ACC112 (cell line): Measurements from ENCODE around the gene NAV3.

Source experiments
- H2AFZ ChIP-seq: fragments of 200-600 bp; sonication (generic); one replicate; pipeline ENCODE4 v1.6.0; 2017; ENCODE audit warnings: antibody characterized with exemption, low read length; ENCODE audit not compliant: unreplicated experiment
- H3K27ac ChIP-seq: fragments of 200-600 bp; sonication (generic); 2 replicates; pipeline ENCODE4 v1.5.1; 2014; ENCODE audit warnings: low read depth, mild to moderate bottlenecking, antibody characterized with exemption, low read length, moderate library complexity
- H3K27me3 ChIP-seq: fragments of 200-600 bp; sonication (generic); 2 replicates; pipeline ENCODE4 v1.6.1; 2014; ENCODE audit warnings: mild to moderate bottlenecking, antibody characterized with exemption, low read length, moderate library complexity, mixed read lengths; ENCODE audit not compliant: insufficient read depth
- H3K36me3 ChIP-seq: fragments of 200-600 bp; sonication (generic); 2 replicates; pipeline ENCODE4 v1.6.1; 2016; ENCODE audit warnings: mild to moderate bottlenecking, antibody characterized with exemption, low read length, moderate library complexity, mixed read lengths; ENCODE audit not compliant: insufficient read depth
- H3K4me1 ChIP-seq: fragments of 200-600 bp; sonication (generic); one replicate; pipeline ENCODE4 v1.6.1; 2016; ENCODE audit warnings: low read length, mixed read lengths; ENCODE audit not compliant: insufficient read depth, unreplicated experiment, control insufficient read depth
- H3K4me3 ChIP-seq: fragments of 200-600 bp; sonication (generic); 2 replicates; pipeline ENCODE4 v1.5.1; 2014; ENCODE audit warnings: mild to moderate bottlenecking, low read depth, low read length
- H3K79me2 ChIP-seq: fragments of 200-600 bp; sonication (generic); one replicate; pipeline ENCODE4 v1.6.0; 2016; ENCODE audit warnings: low read length; ENCODE audit not compliant: control insufficient read depth, unreplicated experiment, insufficient read depth

NAV3 gene

GRCh38 chr12:77882709-77883108 lies 52.0 kb downstream of the NAV3 start:
- no peaks in the 10 kb centered on the region for H3K36me3 ChIP-seq

DNA sequence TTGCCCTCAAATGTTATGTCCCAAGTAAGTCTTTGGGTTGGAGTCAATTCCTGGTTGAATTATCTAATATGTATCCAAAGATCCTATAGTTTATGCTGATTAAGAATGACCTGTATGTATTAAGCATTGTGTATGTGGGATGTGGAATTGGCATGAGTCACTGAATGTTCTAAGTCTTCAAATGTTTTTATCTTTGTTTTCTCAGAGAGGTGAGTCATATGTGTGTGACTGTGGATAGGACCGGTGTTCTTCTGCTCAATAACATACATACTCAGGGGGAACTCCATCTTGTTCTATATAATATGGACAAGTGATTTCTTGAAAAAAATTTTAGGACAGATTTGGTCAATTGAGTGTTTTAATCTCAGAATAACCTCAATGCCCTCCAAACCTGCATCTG lies 57.9 kb downstream of the NAV3 start:
- H3K27ac ChIP-seq = peak overlapping the region; percentile 27; the same call in 1 of the 2 replicates
- H3K4me1 ChIP-seq = peaks cover 11% of the 10 kb centered on the region
- H3K79me2 ChIP-seq = no peaks in the 10 kb centered on the region
- no peak overlapping the region for H3K4me3 ChIP-seq
- H3K27me3 ChIP-seq = no peaks in the 10 kb centered on the region
- no peaks in the 10 kb centered on the region for H3K36me3 ChIP-seq
- no peak overlapping the region for H2AFZ ChIP-seq

More at GRCh38 chr12:77882709-77883108, 52.0 kb downstream of the NAV3 start:
- H3K4me3 ChIP-seq = no peak overlapping the region
- no peaks in the 10 kb centered on the region for H3K79me2 ChIP-seq
- H3K4me1 ChIP-seq = no peaks in the 10 kb centered on the region
- H3K27me3 ChIP-seq = no peaks in the 10 kb centered on the region
- no peak overlapping the region for H2AFZ ChIP-seq
- no peak overlapping the region for H3K27ac ChIP-seq

DNA sequence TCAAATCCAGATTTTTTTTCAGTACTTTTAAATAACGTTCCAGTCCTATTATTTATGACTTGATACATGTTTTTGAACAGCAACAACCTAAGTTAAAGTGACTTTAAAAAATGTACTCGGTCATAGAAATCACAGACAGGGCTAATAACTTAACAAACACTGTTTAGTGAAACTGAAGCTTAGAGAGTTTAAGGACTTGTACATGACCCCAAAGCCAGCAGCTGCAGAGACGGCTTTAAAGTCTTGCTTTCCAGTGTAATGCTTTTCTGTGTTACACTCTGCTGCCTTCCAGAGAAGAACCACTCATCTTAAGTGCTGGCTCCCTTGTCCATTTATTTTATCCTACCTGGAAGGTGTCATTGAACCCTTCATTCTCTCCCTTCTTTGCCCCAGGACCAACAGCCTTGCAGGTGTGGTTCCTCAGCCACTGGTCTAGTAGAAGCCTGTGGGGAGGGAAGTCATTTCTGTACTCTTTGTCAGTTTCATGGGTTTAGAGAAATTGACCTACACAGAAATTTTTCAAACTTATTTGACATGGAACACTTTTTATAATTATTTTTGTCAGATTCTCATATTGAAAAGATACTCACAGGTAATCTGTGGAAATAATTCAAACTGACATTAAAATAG lies 60.9 kb downstream of the NAV3 start:
- Histone ChIP-seq H3K36me3 (no peaks in the 10 kb centered on the region), H3K79me2 (no peaks in the 10 kb centered on the region), H3K4me3 (no peak overlapping the region), H3K4me1 (peaks cover 22% of the 10 kb centered on the region), H2AFZ (no peak overlapping the region), H3K27me3 (no peaks in the 10 kb centered on the region), H3K27ac (no peak overlapping the region)

DNA sequence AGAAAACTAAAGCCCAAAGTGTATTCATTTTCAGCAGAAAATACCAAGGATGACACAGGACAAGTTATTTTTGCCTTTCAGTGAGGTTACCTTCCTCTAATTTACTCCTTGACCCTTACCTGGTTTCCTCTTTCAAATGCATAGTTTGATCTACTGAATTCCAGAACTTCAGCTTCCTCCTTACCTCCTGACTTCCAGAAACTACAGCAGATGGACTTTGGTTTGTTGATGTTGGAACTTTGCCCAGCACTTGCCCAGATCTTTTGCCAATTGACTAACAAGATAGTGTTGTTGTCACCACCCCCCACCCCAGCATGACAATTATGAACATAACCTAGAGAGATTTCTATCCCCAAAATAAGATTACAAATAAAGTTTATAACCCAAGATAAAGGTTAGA lies 63.2 kb downstream of the NAV3 start:
- no peaks in the 10 kb centered on the region for H3K27me3 ChIP-seq
- H3K4me3 ChIP-seq = no peak overlapping the region
- H3K4me1 ChIP-seq = peaks cover 16% of the 10 kb centered on the region
- H3K27ac ChIP-seq = no peak overlapping the region
- H3K36me3 ChIP-seq = no peaks in the 10 kb centered on the region
- no peaks in the 10 kb centered on the region for H3K79me2 ChIP-seq
- no peak overlapping the region for H2AFZ ChIP-seq

GRCh38 chr12:77894556-77894955 lies 63.9 kb downstream of the NAV3 start:
- no peaks in the 10 kb centered on the region for H3K27me3 ChIP-seq
- no peak overlapping the region for H3K27ac ChIP-seq
- H3K4me3 ChIP-seq = no peak overlapping the region
- no peak overlapping the region for H2AFZ ChIP-seq
- H3K79me2 ChIP-seq = no peaks in the 10 kb centered on the region
- H3K36me3 ChIP-seq = no peaks in the 10 kb centered on the region
- peaks cover 12% of the 10 kb centered on the region for H3K4me1 ChIP-seq

DNA sequence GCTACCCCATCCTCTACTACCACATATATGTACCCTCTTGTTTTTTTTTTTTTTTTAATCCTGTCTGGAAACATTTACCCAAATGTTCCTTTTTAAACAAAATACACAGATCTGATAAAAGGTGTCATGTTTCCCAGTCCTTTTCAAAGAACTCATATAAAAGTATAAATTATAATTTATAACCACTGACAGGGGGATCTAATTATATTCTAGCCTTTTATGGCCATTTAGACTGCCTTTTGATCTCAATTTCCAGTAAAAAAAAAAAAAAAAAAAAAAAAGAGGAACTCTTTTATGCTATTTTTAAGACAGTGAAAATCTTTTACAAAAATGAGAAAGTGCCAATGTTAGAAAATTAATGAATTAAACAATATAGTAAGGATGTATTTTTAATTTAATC lies 65.0 kb downstream of the NAV3 start:
- Histone ChIP-seq H3K4me1 (peaks cover 12% of the 10 kb centered on the region), H2AFZ (no peak overlapping the region), H3K27me3 (no peaks in the 10 kb centered on the region), H3K27ac (no peak overlapping the region), H3K36me3 (no peaks in the 10 kb centered on the region), H3K4me3 (no peak overlapping the region), H3K79me2 (no peaks in the 10 kb centered on the region)

- Histone ChIP-seq H2AFZ (no peak overlapping the region), H3K36me3 (no peaks in the 10 kb centered on the region), H3K27me3 (no peaks in the 10 kb centered on the region), H3K4me3 (no peak overlapping the region), H3K79me2 (no peaks in the 10 kb centered on the region), H3K4me1 (no peaks in the 10 kb centered on the region), H3K27ac (no peak overlapping the region)
These were observed 77.2 kb downstream of the NAV3 start for GRCh38 chr12:77907936-77908335.

- Histone ChIP-seq H2AFZ (no peak overlapping the region), H3K36me3 (no peaks in the 10 kb centered on the region), H3K4me1 (no peaks in the 10 kb centered on the region), H3K4me3 (no peak overlapping the region), H3K27ac (no peak overlapping the region), H3K27me3 (no peaks in the 10 kb centered on the region), H3K79me2 (no peaks in the 10 kb centered on the region)
These were observed 83.4 kb downstream of the NAV3 start for GRCh38 chr12:77914081-77914488.

DNA sequence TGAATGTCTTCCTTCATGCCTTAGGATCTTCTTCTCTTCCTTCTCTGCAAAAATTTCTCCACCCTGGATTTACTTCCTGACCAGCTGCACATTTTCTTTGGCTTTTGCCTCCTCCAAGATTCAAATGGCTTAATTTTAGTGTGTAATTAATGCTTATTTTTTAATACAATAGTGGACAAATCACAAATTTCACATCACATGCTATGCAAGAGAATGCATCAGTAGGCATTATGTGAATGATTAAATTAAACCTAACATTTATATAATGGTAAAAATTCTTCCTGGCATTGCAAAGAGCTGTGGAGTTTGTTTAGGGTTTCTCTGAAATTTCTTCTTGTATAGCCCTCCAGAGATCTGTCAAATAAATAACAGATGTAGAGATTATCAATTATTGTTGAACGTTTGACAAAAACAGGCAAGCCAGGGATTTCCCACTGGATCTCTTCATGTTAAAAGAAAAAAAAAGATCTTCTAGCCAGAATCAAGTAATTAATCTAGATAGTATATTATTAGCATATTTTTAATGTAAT lies 84.4 kb downstream of the NAV3 start:
- Histone ChIP-seq H3K27me3 (no peaks in the 10 kb centered on the region), H3K4me3 (no peak overlapping the region), H3K36me3 (no peaks in the 10 kb centered on the region), H2AFZ (no peak overlapping the region), H3K4me1 (no peaks in the 10 kb centered on the region), H3K79me2 (no peaks in the 10 kb centered on the region), H3K27ac (no peak overlapping the region)

DNA sequence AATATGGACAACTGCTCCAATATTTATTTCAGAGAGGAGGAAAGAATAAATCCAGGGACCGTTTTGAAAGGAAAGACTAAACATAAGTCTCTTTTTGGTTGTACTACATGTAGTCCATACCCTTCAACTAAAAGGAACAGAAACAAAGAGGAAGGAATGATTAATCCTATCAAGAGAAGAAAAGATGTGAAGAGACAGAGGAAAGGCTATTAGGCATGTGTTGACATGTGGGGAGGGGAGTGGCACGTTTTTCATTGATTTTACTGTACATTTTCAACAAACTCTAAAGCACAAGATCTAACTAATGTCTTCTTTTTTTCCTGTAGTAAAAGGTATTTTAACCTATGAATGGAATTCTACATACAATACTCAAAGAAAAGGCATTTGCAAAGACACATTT lies 85.6 kb downstream of the NAV3 start:
- Histone ChIP-seq H3K79me2 (no peaks in the 10 kb centered on the region), H3K4me3 (no peak overlapping the region), H3K27me3 (no peaks in the 10 kb centered on the region)

DNA sequence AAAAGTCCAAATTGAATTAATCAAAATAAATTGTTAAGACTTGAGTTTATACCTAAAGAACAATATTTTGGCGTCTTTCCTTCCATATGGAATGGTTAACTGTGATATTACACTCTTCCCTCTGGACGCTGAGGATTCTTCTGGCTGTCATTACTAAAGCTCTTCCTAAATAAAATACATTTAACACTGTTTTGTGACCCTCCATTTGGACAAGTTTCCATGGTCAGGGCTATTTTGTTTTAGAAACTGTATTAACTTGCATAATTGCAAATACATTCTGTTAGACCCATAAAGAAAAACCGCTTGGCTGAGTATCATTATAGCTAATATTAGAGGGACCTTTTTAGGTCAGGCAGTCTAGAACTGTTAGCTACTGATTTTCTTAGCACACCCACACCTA lies 87.4 kb downstream of the NAV3 start:
- Histone ChIP-seq H3K4me3 (no peak overlapping the region), H3K79me2 (no peaks in the 10 kb centered on the region), H3K27me3 (no peaks in the 10 kb centered on the region), H3K36me3 (no peaks in the 10 kb centered on the region), H3K27ac (no peak overlapping the region), H3K4me1 (no peaks in the 10 kb centered on the region), H2AFZ (no peak overlapping the region)

More for the DNA sequence above, 85.6 kb downstream of the NAV3 start:
- Histone ChIP-seq H3K27ac (no peak overlapping the region), H3K36me3 (no peaks in the 10 kb centered on the region), H2AFZ (no peak overlapping the region), H3K4me1 (no peaks in the 10 kb centered on the region)
